Liver (tissue), 9 donors: Measurements from ENCODE around the gene PRDX6. TPM values are rescaled to one million over a fixed set of nuclear protein-coding genes. Genes with fewer than 3 reads are reported as not detected.

ENCODE experiments used
- DNase-seq: peaks from one replicate; pipeline ENCODE4 v3.0.0-alpha.2; 2017; ENCODE audit warnings: low spot score
- H3K27ac ChIP-seq, 2 donors: one replicate each; pipeline ENCODE4 v1.7.0; 2013; ENCODE audit warnings: inconsistent platforms in 2 of 2, low read length in 2 of 2, control low read depth in 1 of 2, low read depth in 1 of 2, mild to moderate bottlenecking in 1 of 2
- H3K27me3 ChIP-seq, 4 donors: one replicate each; pipeline versions ENCODE4 v1.6.1 to v1.7.0; 2013; ENCODE audit warnings: low read length in 3 of 4, inconsistent platforms in 1 of 4, mild to moderate bottlenecking in 1 of 4, moderate library complexity in 1 of 4; ENCODE audit not compliant: control insufficient read depth in 4 of 4, insufficient read depth in 4 of 4
- H3K36me3 ChIP-seq, 4 donors: one replicate each; pipeline versions ENCODE4 v1.6.1 to v1.7.0; 2013; ENCODE audit warnings: low read length in 3 of 4, mild to moderate bottlenecking in 3 of 4, low read depth in 1 of 4, moderate library complexity in 1 of 4; ENCODE audit not compliant: control insufficient read depth in 4 of 4, insufficient read depth in 3 of 4
- H3K4me1 ChIP-seq, 4 donors: one replicate each; pipeline versions ENCODE4 v1.6.1 to v1.7.0; 2013; ENCODE audit warnings: low read length in 3 of 4, mild to moderate bottlenecking in 3 of 4, moderate library complexity in 1 of 4; ENCODE audit not compliant: control insufficient read depth in 4 of 4, insufficient read depth in 4 of 4
- H3K4me3 ChIP-seq, 3 donors: one replicate each; pipeline versions ENCODE4 v1.6.1 to v1.7.0; 2013; ENCODE audit warnings: low read length in 3 of 3, control low read depth in 1 of 3, low read depth in 1 of 3, mild to moderate bottlenecking in 1 of 3
- H3K9ac ChIP-seq, 2 donors: one replicate each; pipeline ENCODE4 v1.7.0; 2013; ENCODE audit warnings: low read length in 2 of 2, mild to moderate bottlenecking in 2 of 2, moderate library complexity in 2 of 2, control low read depth in 1 of 2, low read depth in 1 of 2
- H3K9me3 ChIP-seq, 4 donors: one replicate each; pipeline versions ENCODE4 v1.6.1 to v1.7.0; 2013; ENCODE audit warnings: low read length in 3 of 4; ENCODE audit not compliant: control insufficient read depth in 4 of 4
- EGR1 ChIP-seq, 2 donors: IDR thresholded peaks; 2 replicates each; pipeline ENCODE4 v1.6.1; 2016 to 2018; ENCODE audit warnings: antibody characterized with exemption in 2 of 2, low read depth in 2 of 2
- FOXA2 ChIP-seq: IDR thresholded peaks from 2 replicates; pipeline ENCODE4 v1.6.1; 2016; ENCODE audit warnings: antibody characterized with exemption
- GABPA ChIP-seq, 2 donors: IDR thresholded peaks in 1 of 2; conservative IDR thresholded peaks in 1 of 2; 2 replicates each; pipeline ENCODE4 v1.6.1; 2016; ENCODE audit warnings: antibody characterized with exemption in 2 of 2, mild to moderate bottlenecking in 1 of 2, moderate library complexity in 1 of 2
- HNF4A ChIP-seq, 2 donors: conservative IDR thresholded peaks; 2 replicates each; pipeline ENCODE4 v1.6.1; 2016; ENCODE audit warnings: antibody characterized with exemption in 2 of 2, mild to moderate bottlenecking in 2 of 2
- HNF4G ChIP-seq: IDR thresholded peaks from 2 replicates; pipeline ENCODE4 v1.6.1; 2016; ENCODE audit warnings: antibody characterized with exemption
- JUND ChIP-seq, 2 donors: IDR thresholded peaks; 2 replicates each; pipeline ENCODE4 v1.6.1; 2016; ENCODE audit warnings: antibody characterized with exemption in 2 of 2
- NR2F2 ChIP-seq: IDR thresholded peaks from 2 replicates; pipeline ENCODE4 v1.6.1; 2016; ENCODE audit warnings: antibody characterized with exemption
- RAD21 ChIP-seq, 2 donors: IDR thresholded peaks; 2 replicates each; pipeline ENCODE4 v1.6.1; 2016; ENCODE audit warnings: antibody characterized with exemption in 2 of 2, mild to moderate bottlenecking in 2 of 2
- WGBS: extraction: QIAGEN DNeasy Blood & Tissue Kit; methylation state at CpG from one replicate; pipeline ENCODE4 v1.1.7; 2013; 5-methylcytosine and 5-hydroxymethylcytosine counted together
- polyA plus RNA-seq, 2 donors: library from polyadenylated mRNA; stranded (reverse) in 1 of 2; unstranded in 1 of 2; fragments of 200-250 nt in 1 of 2; fragments of >200 nt in 1 of 2; fragmentation: Nextera tagmentation in 1 of 2; extraction: Ambion mirVana in 1 of 2; gene quantifications; one replicate each; pipeline versions ENCODE4 v1.2.1 to v1.2.3, GENCODE V29; 2013 to 2015
- total RNA-seq, 2 donors: library from RNA; depleted of rRNA; stranded (reverse); fragments of >200 nt; gene quantifications; one replicate each; pipeline ENCODE4 v1.2.3, GENCODE V29; 2014
- TF ChIP-seq, protein P1 (sequence below): IDR thresholded peaks from 2 replicates; pipeline ENCODE4 v1.6.1; 2016; ENCODE audit warnings: antibody characterized with exemption
- TF ChIP-seq, protein P2 (sequence below): fragments of 150-350 bp; IDR thresholded peaks from 2 replicates; pipeline ENCODE4 v1.5.1; 2017; ENCODE audit warnings: improper control_type of control experiment, low read depth, low read length; ENCODE audit not compliant: missing input control
- TF ChIP-seq, protein P3 (sequence below): IDR thresholded peaks from 2 replicates; pipeline ENCODE4 v1.6.1; 2016; ENCODE audit warnings: antibody characterized with exemption
- TF ChIP-seq, protein P4 (sequence below): IDR thresholded peaks from 2 replicates; pipeline ENCODE4 v1.6.1; 2016; ENCODE audit warnings: antibody characterized with exemption, mild to moderate bottlenecking
- TF ChIP-seq, protein P5 (sequence below): IDR thresholded peaks from 2 replicates; pipeline ENCODE4 v1.6.1; 2016; ENCODE audit warnings: antibody characterized with exemption
- donor health status: healthy.
- donor health status: healthy.
- donor health status: healthy.
- donor health status: healthy.
- donor health status: healthy.

PRDX6 gene
- total and polyA plus RNA-seq, 4 donors = 147 to 370 (median 240) TPM

DNA sequence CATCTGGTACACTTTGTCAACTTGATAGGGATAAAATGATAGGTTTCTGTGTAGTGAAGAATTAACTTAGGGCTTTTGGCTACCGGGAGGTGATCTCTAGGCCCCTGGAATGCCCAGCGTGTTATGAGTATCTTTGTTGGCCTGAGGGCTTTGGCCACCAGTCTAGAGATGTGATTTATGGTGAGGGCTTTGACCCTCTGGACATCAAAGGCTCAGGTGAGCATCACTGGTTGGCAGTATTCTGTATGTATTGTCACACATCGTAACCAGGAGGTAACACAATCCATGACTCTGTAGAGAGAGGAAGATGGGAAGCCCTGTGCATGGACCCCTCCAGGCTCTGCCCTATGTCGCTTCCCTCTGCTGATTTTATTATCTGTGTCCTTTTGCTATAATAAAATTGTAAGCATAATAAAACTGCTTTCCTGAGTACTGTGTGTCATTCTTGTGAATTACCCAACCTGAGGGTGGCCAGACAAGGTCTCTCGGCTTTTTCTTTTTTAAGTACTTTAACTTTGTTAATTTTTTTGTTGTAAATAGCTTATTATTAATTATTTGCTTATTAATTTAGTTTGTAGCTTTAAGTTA lies 40.2 kb upstream of the PRDX6 start:
- H3K4me1 ChIP-seq = no peaks in the 10 kb centered on the region
- TF ChIP-seq, protein P1, sequence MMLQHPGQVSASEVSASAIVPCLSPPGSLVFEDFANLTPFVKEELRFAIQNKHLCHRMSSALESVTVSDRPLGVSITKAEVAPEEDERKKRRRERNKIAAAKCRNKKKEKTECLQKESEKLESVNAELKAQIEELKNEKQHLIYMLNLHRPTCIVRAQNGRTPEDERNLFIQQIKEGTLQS = no peak
- 97% methylated on average over 5 of the region's 5 CpGs for WGBS
- H3K36me3 ChIP-seq = no peaks in the 10 kb centered on the region
- H3K4me3 ChIP-seq = no peak overlapping the region
- H3K27ac ChIP-seq = no peak overlapping the region
- no peaks in the 10 kb centered on the region for H3K27me3 ChIP-seq
- no peaks in the 10 kb centered on the region for H3K9me3 ChIP-seq
- DNase-seq = no peak
- no peak overlapping the region for H3K9ac ChIP-seq

DNA sequence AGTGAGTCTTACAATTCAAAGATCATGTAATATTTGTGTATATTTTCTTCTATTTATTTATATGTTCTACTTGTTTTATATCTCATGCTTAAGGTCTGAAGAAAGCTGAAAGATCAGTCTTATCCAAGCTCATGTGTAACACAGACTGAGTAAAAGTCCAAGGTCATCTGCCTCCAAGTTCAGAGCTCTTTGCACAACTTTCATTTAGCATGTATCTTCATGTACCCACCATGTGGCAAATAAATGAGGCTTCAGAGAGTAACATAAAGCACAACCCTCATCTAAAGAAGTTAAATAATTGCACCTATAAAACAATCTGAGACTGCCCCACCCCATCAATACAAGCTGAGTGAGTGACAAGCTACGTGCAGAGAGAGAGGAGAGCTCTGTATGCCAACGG lies 38.5 kb upstream of the PRDX6 start:
- TF ChIP-seq, protein P2, sequence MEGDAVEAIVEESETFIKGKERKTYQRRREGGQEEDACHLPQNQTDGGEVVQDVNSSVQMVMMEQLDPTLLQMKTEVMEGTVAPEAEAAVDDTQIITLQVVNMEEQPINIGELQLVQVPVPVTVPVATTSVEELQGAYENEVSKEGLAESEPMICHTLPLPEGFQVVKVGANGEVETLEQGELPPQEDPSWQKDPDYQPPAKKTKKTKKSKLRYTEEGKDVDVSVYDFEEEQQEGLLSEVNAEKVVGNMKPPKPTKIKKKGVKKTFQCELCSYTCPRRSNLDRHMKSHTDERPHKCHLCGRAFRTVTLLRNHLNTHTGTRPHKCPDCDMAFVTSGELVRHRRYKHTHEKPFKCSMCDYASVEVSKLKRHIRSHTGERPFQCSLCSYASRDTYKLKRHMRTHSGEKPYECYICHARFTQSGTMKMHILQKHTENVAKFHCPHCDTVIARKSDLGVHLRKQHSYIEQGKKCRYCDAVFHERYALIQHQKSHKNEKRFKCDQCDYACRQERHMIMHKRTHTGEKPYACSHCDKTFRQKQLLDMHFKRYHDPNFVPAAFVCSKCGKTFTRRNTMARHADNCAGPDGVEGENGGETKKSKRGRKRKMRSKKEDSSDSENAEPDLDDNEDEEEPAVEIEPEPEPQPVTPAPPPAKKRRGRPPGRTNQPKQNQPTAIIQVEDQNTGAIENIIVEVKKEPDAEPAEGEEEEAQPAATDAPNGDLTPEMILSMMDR = no peak
- TF ChIP-seq FOXA2 = no peak
- TF ChIP-seq, protein P3, sequence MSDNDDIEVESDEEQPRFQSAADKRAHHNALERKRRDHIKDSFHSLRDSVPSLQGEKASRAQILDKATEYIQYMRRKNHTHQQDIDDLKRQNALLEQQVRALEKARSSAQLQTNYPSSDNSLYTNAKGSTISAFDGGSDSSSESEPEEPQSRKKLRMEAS = no peak
- TF ChIP-seq EGR1 (IDR thresholded peaks at IDR 0.05; ENCODE audit: low read depth in 2 of 2) = no peak
- no peak for TF ChIP-seq GABPA (IDR thresholded peaks at IDR 0.05 in 1 of 2, conservative IDR thresholded peaks at IDR 0.05 in 1 of 2)
- TF ChIP-seq, protein P1 = no peak
- WGBS = 65% methylated on average over 2 of the region's 2 CpGs

DNA sequence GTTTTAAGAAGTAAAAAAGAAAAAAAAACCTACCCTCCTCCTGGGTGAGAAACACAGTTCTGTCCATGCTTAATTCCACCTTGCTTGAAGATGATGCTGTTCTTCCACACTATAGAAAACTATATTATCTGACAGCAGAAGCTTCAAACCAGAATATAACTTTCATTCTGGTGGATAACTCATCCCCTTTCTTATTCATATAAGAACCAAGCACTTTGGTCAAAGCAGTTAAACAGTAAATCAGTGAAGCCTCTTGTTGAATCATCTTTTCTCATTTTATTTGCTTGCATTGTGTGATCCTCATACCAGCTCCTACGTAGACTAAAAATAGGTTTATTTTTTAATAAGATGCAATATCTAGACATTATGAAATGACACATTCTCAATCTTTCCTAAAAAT lies 36.7 kb upstream of the PRDX6 start:
- H3K4me1 ChIP-seq = no peaks in the 10 kb centered on the region
- H3K9ac ChIP-seq = no peak overlapping the region

More for the DNA sequence above, 38.5 kb upstream of the PRDX6 start:
- Histone ChIP-seq H3K4me3 (no peak overlapping the region), H3K27me3 (no peaks in the 10 kb centered on the region), H3K27ac (no peak overlapping the region), H3K36me3 (no peaks in the 10 kb centered on the region), H3K9ac (no peak overlapping the region), H3K9me3 (no peaks in the 10 kb centered on the region), H3K4me1 (no peaks in the 10 kb centered on the region)
- DNase-seq = no peak

DNA sequence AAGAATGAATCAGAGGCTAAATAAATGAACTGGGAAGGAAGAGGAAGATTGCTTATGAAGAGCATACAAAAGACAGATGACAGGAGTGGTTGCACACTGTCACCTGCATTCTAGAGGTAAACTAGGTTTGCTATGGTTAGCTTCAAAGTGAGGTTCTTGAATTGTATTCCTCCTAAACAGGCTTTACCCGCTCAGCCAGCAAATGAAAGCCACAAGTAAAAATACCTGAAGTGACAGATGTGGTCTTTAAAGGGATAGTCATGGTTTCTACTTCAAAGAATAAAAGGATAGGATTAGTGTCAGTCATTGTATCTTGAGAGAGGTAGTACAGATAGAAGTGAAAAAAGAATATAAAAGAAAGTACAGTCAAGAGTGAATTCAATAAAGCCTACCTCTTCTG lies 32.4 kb upstream of the PRDX6 start:
- TF ChIP-seq, protein P4, sequence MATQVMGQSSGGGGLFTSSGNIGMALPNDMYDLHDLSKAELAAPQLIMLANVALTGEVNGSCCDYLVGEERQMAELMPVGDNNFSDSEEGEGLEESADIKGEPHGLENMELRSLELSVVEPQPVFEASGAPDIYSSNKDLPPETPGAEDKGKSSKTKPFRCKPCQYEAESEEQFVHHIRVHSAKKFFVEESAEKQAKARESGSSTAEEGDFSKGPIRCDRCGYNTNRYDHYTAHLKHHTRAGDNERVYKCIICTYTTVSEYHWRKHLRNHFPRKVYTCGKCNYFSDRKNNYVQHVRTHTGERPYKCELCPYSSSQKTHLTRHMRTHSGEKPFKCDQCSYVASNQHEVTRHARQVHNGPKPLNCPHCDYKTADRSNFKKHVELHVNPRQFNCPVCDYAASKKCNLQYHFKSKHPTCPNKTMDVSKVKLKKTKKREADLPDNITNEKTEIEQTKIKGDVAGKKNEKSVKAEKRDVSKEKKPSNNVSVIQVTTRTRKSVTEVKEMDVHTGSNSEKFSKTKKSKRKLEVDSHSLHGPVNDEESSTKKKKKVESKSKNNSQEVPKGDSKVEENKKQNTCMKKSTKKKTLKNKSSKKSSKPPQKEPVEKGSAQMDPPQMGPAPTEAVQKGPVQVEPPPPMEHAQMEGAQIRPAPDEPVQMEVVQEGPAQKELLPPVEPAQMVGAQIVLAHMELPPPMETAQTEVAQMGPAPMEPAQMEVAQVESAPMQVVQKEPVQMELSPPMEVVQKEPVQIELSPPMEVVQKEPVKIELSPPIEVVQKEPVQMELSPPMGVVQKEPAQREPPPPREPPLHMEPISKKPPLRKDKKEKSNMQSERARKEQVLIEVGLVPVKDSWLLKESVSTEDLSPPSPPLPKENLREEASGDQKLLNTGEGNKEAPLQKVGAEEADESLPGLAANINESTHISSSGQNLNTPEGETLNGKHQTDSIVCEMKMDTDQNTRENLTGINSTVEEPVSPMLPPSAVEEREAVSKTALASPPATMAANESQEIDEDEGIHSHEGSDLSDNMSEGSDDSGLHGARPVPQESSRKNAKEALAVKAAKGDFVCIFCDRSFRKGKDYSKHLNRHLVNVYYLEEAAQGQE = no peak
- no peak for TF ChIP-seq FOXA2
- TF ChIP-seq, protein P5, sequence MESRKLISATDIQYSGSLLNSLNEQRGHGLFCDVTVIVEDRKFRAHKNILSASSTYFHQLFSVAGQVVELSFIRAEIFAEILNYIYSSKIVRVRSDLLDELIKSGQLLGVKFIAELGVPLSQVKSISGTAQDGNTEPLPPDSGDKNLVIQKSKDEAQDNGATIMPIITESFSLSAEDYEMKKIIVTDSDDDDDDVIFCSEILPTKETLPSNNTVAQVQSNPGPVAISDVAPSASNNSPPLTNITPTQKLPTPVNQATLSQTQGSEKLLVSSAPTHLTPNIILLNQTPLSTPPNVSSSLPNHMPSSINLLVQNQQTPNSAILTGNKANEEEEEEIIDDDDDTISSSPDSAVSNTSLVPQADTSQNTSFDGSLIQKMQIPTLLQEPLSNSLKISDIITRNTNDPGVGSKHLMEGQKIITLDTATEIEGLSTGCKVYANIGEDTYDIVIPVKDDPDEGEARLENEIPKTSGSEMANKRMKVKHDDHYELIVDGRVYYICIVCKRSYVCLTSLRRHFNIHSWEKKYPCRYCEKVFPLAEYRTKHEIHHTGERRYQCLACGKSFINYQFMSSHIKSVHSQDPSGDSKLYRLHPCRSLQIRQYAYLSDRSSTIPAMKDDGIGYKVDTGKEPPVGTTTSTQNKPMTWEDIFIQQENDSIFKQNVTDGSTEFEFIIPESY = no peak
- Histone ChIP-seq H3K9me3 (no peaks in the 10 kb centered on the region), H3K4me3 (no peak overlapping the region), H3K4me1 (no peaks in the 10 kb centered on the region), H3K27me3 (no peaks in the 10 kb centered on the region), H3K27ac (no peak overlapping the region), H3K36me3 (peaks cover 0 to 3% (median 0%) of the 10 kb centered on the region in 4 donors), H3K9ac (no peak overlapping the region)
- 92% methylated on average over 1 of the region's 1 CpG for WGBS
- no peak for DNase-seq

More for the DNA sequence above, 36.7 kb upstream of the PRDX6 start:
- TF ChIP-seq EGR1 (IDR thresholded peaks at IDR 0.05; ENCODE audit: low read depth in 2 of 2) (no peak), HNF4G (no peak), JUND (IDR thresholded peaks at IDR 0.05) (no peak), FOXA2 (no peak), NR2F2 (no peak), HNF4A (conservative IDR thresholded peaks at IDR 0.05) (no peak), RAD21 (IDR thresholded peaks at IDR 0.05) (no peak)
- TF ChIP-seq, protein P1 = no peak
- Histone ChIP-seq H3K27ac (no peak overlapping the region), H3K36me3 (no peaks in the 10 kb centered on the region), H3K27me3 (no peaks in the 10 kb centered on the region), H3K9me3 (no peaks in the 10 kb centered on the region), H3K4me3 (no peak overlapping the region)
- no peak for DNase-seq
- 96% methylated on average over 1 of the region's 1 CpG for WGBS
